Cerebellar cortex (tissue), 1 donor: ENCODE data around the gene INSR.

Source experiments
- DNase-seq: peaks from one replicate; pipeline ENCODE4 v3.0.0-alpha.2; 2015; ENCODE audit warnings: low spot score

The INSR gene

DNA sequence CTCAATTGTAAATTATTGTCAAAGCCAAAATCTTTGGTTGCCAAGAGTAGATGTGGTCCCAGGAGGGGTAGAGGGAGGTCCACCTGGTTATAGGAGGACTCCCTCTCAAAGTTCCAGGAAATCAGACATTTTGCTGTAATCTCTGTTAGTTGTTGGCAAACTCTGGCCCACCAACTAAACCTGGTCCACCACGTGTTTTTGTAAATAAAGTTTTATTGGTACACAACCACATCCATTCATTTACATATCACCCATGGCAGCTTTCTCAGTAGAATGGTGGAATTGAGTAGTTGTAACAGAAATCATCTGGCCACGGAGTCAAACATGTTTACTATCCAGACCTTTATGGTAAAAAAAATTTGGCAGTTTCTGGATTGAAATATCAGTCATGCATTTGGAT lies 154.1 kb downstream of the INSR start:
- DNase-seq, result no peak

DNA sequence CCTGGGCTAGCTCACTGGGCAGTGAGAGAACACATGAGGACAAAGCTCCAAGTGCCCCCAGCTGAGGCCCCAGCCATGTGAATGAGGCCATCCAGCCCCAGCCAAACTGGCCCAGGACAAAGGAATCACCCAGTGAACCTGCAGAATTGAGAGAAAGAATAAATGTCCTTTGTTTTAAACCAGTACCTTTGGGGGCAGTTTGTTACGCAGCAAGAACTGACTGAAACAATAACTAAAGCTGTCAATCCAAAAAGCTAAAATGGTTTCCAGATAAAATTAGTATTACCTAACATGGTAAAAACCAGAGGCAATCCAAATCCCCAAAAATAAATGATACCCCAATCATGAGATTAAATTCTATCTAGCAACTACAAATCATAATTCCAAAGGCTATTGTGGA lies 155.1 kb downstream of the INSR start:
- no peak for DNase-seq

DNA sequence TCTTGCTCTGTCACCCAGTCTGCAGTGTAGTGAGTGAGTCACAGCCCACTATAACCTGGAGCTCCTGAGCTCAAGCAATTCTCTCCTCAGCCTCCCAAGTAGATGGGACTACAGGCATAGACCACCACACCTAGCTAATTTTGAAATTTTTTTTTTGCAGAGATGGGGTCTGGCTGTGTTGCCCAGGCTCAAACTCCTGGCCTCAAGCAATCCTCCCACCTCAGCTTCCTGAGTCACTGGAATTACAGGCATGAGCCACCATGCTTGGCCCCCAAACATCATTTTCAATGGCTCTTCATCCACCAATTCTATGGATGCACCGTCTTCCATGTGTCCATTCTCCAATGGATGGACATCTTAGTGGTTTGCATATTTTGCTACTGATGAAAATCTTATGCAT lies 155.8 kb downstream of the INSR start:
- DNase-seq, result no peak

DNA sequence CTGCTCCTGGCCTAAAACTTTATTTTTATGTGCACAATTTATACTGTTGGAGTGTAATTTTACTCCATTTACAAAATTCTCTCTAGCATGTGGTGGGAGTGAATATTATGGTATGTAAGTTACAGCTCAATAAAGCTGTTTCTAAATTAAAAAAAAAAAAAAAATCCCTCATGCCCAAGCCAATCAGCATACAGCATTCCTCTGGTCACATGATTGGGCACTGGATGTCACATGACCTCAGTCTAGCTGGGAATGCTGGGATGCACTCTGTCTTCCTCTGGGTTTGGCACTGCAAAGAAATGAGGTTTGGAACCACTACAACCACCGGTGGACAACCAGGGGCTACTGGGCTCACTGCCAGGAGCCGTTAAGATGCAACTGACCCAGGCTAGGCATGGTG lies 157.1 kb downstream of the INSR start:
- DNase-seq, result no peak

DNA sequence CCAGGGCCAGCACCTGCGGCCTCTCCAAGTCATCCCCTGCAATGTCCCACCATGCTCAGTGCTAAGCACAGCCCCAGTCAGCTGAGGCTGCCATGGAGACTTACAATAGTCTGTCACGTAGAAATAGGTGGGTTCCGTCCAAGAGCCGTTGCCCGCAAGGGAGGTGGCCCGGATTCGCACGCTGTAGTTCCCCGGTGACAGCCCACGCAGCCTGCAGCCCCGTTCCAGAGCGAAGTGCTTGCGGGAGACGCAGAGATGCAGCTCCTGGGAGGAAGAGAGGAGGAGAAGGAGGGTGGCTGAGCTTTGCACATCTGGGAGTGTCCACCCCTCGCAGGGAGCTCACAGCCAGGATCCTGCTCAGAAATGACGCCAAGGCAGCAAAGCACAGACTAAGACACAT lies 162.2 kb downstream of the INSR start:
- DNase-seq, result no peak

DNA sequence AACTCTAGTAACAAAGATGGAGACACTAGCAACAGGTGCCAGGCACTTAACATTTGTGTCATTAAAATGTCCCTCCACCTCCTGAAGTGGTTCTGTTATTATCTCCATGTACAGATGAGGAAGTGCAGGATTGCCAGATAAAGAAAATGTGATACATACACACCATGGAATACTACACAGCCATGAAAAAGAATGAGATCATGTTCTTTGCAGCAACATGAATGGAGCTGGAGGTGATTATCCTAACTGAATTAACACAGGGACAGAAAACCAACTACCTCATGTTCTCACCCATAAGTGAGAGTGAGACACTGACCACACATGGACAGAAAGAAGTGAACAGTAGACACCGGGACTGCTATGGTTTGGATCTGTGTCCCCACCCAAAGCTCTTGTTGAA lies 164.2 kb downstream of the INSR start:
- DNase-seq, result no peak

DNA sequence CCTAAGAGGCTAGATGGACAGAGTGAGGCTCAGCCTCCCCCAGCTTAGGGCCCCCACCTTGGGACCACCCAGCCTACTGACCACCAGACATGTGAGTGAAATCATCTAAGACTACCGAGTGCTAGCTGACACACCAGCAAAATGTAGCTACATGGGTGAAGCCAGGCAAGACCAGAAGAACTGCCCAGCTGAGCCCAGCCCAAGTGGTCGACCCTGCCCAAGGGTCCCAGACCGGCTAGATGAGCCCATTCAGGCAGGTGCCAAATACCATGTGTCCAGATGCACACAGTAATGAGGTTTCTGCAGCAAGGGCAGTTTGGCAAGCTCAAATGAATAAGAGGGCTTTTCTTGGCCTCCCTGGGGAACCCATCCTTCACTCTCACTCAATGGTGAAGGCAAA lies 168.1 kb downstream of the INSR start:
- DNase-seq, result no peak

DNA sequence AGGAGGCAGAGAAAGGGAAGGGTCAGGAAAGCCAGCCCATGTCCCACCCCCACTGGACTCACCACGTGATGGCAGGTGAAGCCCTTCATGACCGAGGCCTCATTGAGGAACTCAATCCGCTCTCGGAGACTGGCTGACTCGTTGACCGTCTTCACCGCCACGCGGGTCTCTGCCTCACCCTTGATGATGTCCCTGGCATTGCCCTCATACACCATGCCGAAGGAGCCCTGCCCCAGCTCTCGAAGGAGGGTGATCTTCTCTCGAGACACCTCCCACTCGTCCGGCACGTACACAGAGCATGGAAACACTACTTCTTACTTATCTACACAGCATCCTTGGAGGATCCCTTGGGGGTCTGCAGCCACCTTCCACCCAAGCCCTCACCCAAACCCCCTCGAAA lies 169.0 kb downstream of the INSR start:
- no peak for DNase-seq

DNA sequence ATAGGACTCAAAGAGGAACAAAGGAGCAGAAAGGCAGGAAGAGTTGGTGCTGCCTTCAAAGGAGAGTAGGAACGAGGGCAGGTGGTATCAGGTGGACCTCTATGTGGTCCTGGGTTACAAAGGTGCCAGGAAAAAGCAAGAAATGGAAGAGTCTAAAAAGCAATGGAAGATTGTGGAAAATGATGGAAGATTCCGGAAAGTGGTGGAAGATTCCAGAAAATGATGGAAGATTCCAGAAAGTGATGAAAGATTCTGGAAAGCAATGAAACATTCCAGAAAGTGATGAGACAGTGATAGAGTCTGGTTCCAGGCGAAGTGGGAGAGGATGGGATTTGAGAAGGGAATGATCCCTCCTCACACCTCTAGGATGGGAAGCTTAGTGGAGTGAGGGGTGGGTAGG lies 169.4 kb downstream of the INSR start:
- DNase-seq, result no peak

DNA sequence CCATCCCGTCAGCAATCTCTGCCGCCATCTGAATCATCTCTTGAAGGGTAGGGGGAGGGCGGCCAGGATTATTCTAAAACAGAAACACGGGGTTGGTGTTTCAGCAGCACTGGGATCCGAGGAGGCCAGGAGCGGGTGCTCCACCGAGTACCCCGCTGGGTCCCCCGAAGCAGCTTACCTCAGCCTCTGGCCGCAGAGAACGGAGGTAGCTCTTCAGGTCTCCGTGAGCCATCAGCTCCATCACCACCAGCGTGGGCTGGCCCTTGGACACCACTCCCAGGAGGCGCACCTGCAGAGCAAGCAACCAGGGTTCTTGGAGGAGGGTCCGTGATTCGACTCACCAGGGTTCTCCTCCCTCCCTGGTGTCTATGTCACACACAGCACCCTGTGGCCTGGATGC lies 171.5 kb downstream of the INSR start:
- DNase-seq, result no peak

DNA sequence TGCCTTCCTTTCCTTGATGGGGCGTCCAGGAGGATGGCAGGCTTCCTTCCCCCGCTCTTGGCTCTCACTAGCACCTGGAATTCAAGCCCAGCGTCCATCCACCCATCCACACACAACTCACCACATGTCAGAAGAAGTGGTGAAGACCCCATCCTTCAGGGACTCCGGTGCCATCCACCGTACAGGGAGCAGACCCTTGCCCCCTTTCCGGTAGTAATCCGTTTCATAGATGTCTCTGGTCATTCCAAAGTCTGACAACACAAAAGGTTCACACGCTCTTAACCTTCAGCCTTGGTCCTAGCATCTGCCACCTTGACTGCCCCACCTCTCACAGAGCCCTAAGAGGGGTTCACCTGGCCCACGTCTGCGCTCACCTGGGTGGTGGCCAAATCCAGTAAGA lies 173.7 kb downstream of the INSR start:
- DNase-seq, result no peak

DNA sequence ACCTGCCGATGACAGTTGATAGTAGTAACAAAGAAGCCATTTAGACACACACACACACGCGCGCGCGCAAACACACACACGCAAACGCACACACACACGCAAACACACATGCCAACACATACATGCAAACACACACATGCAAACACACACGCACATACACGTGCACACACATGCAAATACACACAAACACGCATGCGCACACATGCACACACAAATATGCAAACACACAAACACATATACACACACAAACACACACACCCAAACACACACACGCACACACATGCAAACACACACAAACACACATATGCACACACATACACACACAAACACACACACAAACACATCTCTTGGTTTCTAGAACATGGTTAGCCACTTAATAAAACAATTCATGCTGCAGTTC lies 174.6 kb downstream of the INSR start:
- DNase-seq, result no peak

DNA sequence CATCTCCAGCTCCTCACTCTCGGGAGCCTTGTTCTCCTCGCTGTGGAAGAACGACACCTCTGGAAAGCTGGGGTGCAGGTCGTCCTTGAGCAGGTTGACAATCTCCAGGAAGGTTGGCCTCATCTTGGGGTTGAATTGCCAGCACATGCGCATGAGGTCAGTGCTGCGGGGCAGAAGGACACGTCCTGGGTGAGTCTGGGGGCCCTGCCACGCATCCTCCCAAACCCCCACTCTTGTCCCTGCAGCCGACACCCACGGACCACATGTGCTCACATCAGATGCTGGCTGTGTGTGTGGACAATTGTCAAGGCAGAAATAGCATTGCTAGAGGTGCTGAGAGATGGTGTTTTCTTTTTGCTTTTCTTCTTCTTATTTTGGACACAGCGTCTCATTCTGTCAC lies 177.0 kb downstream of the INSR start:
- no peak for DNase-seq

DNA sequence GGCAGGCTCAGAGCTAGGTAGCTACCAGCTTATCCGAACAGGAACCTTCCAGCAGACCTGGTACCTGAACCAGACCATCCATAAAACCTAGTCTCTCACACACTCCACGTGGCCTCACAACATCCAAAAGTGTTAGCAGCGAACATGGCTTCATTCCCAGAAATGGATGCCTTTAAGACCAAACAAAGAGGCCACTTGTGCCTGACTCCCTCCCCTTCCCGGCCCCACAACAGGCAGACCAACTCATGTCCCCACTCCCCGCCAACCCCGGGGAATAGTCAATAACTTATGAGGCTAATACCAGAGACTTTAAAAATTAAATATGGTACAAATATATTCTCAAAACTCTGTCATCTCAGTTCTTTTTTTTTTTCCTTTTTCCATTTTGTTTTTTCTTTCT lies 178.5 kb downstream of the INSR start:
- no peak for DNase-seq

DNA sequence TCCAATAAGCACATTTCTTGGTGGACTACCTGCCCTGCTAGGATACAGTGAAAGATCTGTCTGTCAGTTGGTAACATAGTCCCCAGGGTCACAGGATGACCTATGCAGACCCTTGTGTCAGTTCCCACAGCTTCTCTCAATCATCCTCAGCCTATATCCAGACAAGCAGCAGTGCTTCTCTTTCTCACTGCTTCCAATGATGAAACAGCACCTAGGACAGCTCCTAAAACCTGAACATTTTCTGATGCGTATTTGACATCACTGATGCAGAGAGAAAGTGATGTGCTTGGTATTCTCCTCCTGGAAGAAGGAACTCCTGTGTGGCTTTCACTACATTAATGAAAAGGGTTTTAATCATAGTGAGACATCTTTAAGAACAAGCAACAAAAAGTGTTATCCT lies 181.0 kb downstream of the INSR start:
- no peak for DNase-seq

DNA sequence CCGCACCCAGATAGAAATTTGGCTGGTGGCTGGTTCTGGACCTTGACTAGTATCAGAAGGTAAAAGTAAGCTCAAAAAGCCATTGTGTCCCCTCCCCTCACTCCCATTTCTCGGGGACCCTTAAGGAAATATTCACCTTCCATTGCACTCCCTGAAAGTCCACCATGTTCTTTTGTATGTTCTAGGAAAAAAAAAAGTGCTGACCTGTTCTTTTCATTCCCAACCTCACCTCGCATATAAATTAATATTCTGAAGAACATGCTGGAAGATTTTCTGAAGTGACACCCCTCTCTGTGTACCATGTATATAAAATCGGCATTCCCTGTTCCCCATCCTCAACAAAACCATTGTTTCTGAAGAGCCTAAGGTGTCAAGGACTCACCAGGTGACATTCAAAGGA lies 181.5 kb downstream of the INSR start:
- DNase-seq, result no peak

DNA sequence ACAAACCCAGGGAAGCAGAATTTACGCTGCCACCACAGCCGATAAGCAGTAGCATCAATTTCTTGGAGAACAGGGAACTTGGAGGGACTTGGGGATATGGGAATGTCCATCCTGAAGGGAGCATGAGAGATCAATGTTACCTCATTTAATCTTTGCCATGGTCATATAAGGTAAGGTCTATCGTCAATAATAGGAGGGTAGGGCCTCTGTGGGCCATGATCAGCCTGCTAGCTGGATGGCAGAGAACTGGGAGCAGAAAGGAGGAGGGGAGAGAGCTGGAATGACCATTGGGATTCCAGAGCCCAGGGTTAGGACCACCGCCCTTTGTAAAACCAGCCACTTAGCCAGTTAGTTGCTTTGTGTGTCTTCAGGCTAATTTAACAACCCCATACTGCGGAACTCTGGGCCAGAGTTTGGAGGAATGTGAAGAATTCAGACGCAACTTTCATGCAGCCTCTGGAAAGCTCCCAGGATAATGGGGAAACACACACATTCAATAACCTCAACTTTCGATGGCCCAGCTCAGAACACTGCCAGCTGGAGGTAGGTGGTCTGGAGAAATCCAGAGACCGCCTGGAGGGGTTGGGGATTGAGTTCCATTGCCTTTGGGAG lies 184.4 kb downstream of the INSR start:
- no peak for DNase-seq

DNA sequence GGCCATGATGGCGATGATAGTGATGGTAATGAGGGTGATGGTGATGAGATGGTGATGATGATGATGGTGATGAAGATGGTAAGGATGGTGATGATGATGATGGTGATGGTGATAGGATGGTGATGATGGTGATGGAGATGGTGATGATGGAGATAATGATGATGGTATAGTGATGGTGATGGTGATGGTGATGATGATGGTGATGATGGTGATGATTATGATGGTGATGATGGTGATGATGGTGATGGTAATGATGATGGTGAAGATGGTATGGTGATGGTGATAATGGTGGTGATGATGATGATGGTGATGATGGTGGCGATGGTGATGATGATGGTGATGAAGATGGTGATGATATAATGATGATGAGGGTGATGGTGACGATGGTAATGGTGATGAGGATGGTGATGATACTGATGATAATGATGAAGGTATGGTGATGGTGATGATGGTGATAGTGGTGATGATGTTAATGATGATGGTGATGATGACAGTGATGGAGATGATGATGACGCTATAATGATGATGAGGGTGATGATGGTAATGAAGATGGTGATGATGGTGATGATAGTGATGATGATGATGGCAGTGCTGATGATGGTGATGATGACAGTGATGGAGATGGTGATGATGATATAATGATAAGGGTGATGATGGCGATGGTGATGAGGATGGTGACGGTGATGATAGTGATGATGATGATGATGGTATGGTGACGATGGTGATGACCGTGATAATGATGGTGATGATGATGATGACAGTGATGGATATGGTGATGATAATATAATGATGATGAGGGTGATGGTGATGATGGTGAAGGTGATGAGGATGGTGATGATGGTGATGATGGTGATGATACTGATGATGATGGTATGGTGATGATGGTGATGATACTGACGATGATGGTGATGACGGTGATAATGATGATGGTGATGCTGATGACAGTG lies 187.2 kb downstream of the INSR start:
- no peak for DNase-seq

DNA sequence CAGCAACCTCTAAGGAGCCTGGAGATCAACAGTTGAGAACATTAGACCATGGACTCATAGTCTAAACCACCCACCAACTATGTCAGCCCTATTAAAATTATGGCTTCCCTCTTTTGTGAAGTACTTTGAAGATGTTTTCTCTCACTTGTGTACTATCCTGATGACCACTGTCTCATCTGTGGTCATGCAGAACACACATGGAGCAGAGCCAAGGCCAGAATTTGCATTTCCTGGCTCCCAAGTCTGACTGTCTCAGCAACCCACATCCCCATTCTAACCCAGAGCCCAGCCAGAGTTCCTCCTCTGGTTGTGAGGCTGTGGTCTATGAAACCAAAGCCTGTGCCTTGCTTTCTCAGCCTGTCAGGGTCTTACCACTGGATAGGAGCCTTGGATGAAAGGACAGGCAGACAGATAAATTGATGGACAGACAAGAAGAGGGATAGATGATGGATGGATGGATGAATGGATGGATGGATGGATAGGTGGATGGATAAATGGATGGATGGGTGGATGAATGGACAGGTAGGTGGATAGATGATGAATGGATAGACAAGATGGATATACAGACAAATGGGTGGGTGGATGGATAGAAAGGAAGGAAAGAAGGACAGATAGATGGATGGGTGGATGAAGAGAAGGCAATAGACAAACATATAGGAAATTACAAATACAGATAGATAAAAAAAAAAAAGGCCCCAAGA lies 189.3 kb downstream of the INSR start:
- DNase-seq, result no peak

DNA sequence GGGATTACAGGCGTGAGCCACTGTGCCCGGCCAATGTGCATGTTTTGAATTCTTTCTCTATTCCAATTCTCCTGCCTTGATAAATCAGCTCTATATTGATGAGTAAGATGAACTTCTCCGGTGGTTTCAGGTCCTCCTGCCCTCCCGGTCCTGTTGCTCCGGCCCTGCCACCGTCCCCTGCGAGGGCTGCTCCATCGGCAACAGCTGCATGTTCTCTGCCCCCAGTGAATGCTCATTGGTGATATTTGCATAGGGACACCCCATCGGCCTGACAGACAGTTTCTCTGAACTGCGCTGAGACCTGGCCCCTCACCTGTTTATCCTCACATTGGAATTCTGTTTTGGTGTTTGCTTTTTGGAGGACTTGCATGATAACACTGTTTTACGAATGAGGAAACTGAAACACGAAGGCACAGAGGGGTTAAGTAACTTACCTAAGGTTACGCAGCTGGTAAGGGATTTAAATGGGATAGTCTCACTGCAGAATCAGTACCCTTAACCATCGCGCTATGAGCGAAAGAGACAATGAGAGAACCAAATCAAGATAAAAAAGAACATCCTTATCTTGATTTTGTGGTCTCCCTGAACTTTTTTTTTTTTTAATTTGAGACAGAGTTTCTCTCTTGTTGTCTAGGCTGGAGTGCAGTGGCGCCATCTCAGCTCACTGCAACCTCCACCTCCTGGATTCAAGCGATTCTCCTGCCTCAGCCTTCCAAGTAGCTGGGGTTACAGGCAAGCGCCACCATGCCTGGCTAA lies 192.5 kb downstream of the INSR start:
- DNase-seq, result no peak

DNA sequence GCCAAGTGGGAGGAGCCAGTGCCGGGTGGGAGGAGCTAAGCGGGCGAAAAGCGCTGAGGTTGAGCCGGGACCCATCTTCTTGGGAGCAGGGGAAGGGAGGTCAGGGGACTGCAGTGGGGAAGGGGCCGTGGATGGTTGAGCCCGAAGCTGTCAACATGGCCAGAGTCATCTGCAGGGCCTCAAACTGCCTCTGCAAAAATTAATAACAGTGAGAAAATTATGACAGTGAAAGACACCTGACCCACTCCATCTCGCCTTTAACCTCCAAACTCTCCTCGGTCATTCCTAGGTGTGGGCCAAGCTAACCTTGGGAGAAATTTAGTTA lies 194.7 kb downstream of the INSR start:
- no peak for DNase-seq
